Dermis blood vessel endothelial cell (primary cell): ENCODE data around the gene GRM3. TPM values are rescaled to one million over a fixed set of nuclear protein-coding genes. Genes with fewer than 3 reads are reported as not detected.

ENCODE experiments used
- DNase-seq: peaks from one replicate; pipeline ENCODE4 v3.0.0; 2010
- total RNA-seq: library from RNA; depleted of rRNA; stranded (reverse); fragments of >200 nt; gene quantifications from 2 replicates; pipeline ENCODE4 v1.2.3, GENCODE V29; 2014

The GRM3 gene
- total RNA-seq, 1 donor from 2014 or later, result not detected

- DNase-seq, result peak; percentile 14
Observed at GRCh38 chr7:86908948-86909347, 265.2 kb downstream of the GRM3 start.

GRCh38 chr7:86911659-86912058 is 267.9 kb downstream of the GRM3 start:
- DNase-seq, result no peak

GRCh38 chr7:86913709-86914108 is 270.0 kb downstream of the GRM3 start:
- DNase-seq, result no peak
